Measurements from ENCODE around the gene IL1RAPL1. TPM values are rescaled to one million over a fixed set of nuclear protein-coding genes. Genes with fewer than 3 reads are reported as not detected.

Gene IL1RAPL1
- total and polyA plus RNA-seq, 2 experiments from 2014 or later: 0.18 to 0.49 TPM

GRCh38 chrX:29890004-29890403 is 1302.8 kb downstream of the IL1RAPL1 start:
- Histone ChIP-seq H3K4me1 (ENCODE audit: insufficient read depth) (no peaks in the 10 kb centered on the region), H3F3A (replicated peaks; ENCODE audit: low read depth) (no peaks in the 10 kb centered on the region), H3K4me2 (no peak overlapping the region), H3K79me2 (replicated peaks; ENCODE audit: insufficient read depth) (no peaks in the 10 kb centered on the region), H3K27ac (ENCODE audit: low read depth) (no peak overlapping the region), H2AFZ (no peak overlapping the region), H3K27me3 (ENCODE audit: insufficient read depth) (no peaks in the 10 kb centered on the region), H4K20me1 (replicated peaks; ENCODE audit: insufficient read depth) (no peaks in the 10 kb centered on the region), H3K36me3 (ENCODE audit: insufficient read depth) (no peaks in the 10 kb centered on the region), H3K9me2 (ENCODE audit: insufficient read depth) (no peaks in the 10 kb centered on the region), H3K4me3 (no peak overlapping the region)
- H3K9me3 Mint-ChIP-seq: no peaks in the 10 kb centered on the region
- no peak for TF ChIP-seq EZH2 (IDR thresholded peaks at IDR 0.05; ENCODE audit: low read depth, unreplicated experiment)
- TF ChIP-seq POLR2AphosphoS5 (IDR thresholded peaks at IDR 0.05; ENCODE audit: low read depth): no peak
- TF ChIP-seq, protein P1, sequence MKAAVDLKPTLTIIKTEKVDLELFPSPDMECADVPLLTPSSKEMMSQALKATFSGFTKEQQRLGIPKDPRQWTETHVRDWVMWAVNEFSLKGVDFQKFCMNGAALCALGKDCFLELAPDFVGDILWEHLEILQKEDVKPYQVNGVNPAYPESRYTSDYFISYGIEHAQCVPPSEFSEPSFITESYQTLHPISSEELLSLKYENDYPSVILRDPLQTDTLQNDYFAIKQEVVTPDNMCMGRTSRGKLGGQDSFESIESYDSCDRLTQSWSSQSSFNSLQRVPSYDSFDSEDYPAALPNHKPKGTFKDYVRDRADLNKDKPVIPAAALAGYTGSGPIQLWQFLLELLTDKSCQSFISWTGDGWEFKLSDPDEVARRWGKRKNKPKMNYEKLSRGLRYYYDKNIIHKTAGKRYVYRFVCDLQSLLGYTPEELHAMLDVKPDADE (IDR thresholded peaks at IDR 0.05): no peak
- TF ChIP-seq ZNF114 (CRISPR knock-in tag; IDR thresholded peaks at IDR 0.05): no peak
- TF ChIP-seq JUNB (IDR thresholded peaks at IDR 0.05; ENCODE audit: unreplicated experiment): no peak
- TF ChIP-seq EZH2phosphoT487 (IDR thresholded peaks at IDR 0.05; ENCODE audit: unreplicated experiment): no peak
- TF ChIP-seq CTCF (conservative IDR thresholded peaks at IDR 0.05; ENCODE audit: low read depth in 2 of 2): no peak
- no peak for TF ChIP-seq REST (IDR thresholded peaks at IDR 0.05; ENCODE audit: unreplicated experiment)
- no peak for TF ChIP-seq STAT1 (IDR thresholded peaks at IDR 0.05; ENCODE audit: unreplicated experiment)
- no peak for TF ChIP-seq CREB1 (CRISPR knock-in tag; IDR thresholded peaks at IDR 0.05; ENCODE audit: low read depth)
- H3K36me3 Mint-ChIP-seq (ENCODE audit: low read depth): no peaks in the 10 kb centered on the region
- H3K27ac Mint-ChIP-seq: no peak overlapping the region
- H3K27me3 Mint-ChIP-seq (ENCODE audit: insufficient read depth, low read depth, poor library complexity): peaks cover 2% of the 10 kb centered on the region
- DNase-seq (ENCODE audit: low spot score) (no peak), ATAC-seq (no peak)
- no peak overlapping the region for H3K4me3 Mint-ChIP-seq
- no peaks in the 10 kb centered on the region for H3K4me1 Mint-ChIP-seq

Data from GM23338 (cell line).